ENCODE results near the gene CFAP99.

The CFAP99 gene

GRCh38 chr4:2497931-2498330 lies 79.2 kb downstream of the CFAP99 start:
- Histone ChIP-seq H3K27ac (ENCODE audit: low read depth, low read length) (no peak overlapping the region), H3K4me3 (ENCODE audit: low read length) (no peak overlapping the region), H4K20me1 (ENCODE audit: control insufficient read depth, insufficient read depth, low read depth, low read length) (peaks cover 2% of the 10 kb centered on the region; the same call in 1 of the 2 replicates), H3K36me3 (ENCODE audit: control insufficient read depth, low read length) (peaks cover 85% of the 10 kb centered on the region), H3K27me3 (ENCODE audit: control insufficient read depth, low read length) (no peaks in the 10 kb centered on the region), H3K9me3 (ENCODE audit: control insufficient read depth, insufficient read depth, low read length) (no peaks in the 10 kb centered on the region), H3K4me2 (ENCODE audit: low read length) (no peak overlapping the region), H3F3A (ENCODE audit: control insufficient read depth, insufficient read depth) (no peaks in the 10 kb centered on the region), H3K79me2 (ENCODE audit: control insufficient read depth, low read length) (peaks cover 77% of the 10 kb centered on the region), H3K4me1 (ENCODE audit: control insufficient read depth, low read length) (peaks cover 21% of the 10 kb centered on the region), H3K9me2 (replicated peaks; ENCODE audit: control insufficient read depth, low read length) (no peaks in the 10 kb centered on the region)
- TF ChIP-seq EZH2phosphoT487 (IDR thresholded peaks at IDR 0.05; ENCODE audit: borderline replicate concordance, low read length) = no peak
- no peak for TF ChIP-seq CTCF (IDR thresholded peaks at IDR 0.05; ENCODE audit: low read depth, low read length, poor library complexity, severe bottlenecking)

- Histone ChIP-seq H3K4me3 (ENCODE audit: low read length) (no peak overlapping the region), H3K9me3 (ENCODE audit: control insufficient read depth, insufficient read depth, low read length) (no peaks in the 10 kb centered on the region), H3K79me2 (ENCODE audit: control insufficient read depth, low read length) (peaks cover 66% of the 10 kb centered on the region), H3K36me3 (ENCODE audit: control insufficient read depth, low read length) (peaks cover 87% of the 10 kb centered on the region), H3K27me3 (ENCODE audit: control insufficient read depth, low read length) (no peaks in the 10 kb centered on the region), H3K4me1 (ENCODE audit: control insufficient read depth, low read length) (peaks cover 18% of the 10 kb centered on the region), H3F3A (ENCODE audit: control insufficient read depth, insufficient read depth) (no peaks in the 10 kb centered on the region), H3K9me2 (replicated peaks; ENCODE audit: control insufficient read depth, low read length) (no peaks in the 10 kb centered on the region), H3K27ac (ENCODE audit: low read depth, low read length) (no peak overlapping the region), H3K4me2 (ENCODE audit: low read length) (no peak overlapping the region), H4K20me1 (ENCODE audit: control insufficient read depth, insufficient read depth, low read depth, low read length) (peaks cover 5% of the 10 kb centered on the region; the same call in 1 of the 2 replicates)
- no peak for TF ChIP-seq EZH2phosphoT487 (IDR thresholded peaks at IDR 0.05; ENCODE audit: borderline replicate concordance, low read length)
- TF ChIP-seq CTCF (IDR thresholded peaks at IDR 0.05; ENCODE audit: low read depth, low read length, poor library complexity, severe bottlenecking) = no peak
These were observed 81.8 kb downstream of the CFAP99 start for GRCh38 chr4:2500547-2500946.

GRCh38 chr4:2501034-2501594 lies 82.4 kb downstream of the CFAP99 start:
- peaks cover 67% of the 10 kb centered on the region for H3K79me2 ChIP-seq (ENCODE audit: control insufficient read depth, low read length)
- peaks cover 87% of the 10 kb centered on the region for H3K36me3 ChIP-seq (ENCODE audit: control insufficient read depth, low read length)

More at GRCh38 chr4:2501034-2501594, 82.4 kb downstream of the CFAP99 start:
- Histone ChIP-seq H3K9me2 (replicated peaks; ENCODE audit: control insufficient read depth, low read length) (no peaks in the 10 kb centered on the region), H3K4me1 (ENCODE audit: control insufficient read depth, low read length) (peaks cover 18% of the 10 kb centered on the region), H3K4me3 (ENCODE audit: low read length) (no peak overlapping the region), H3K9me3 (ENCODE audit: control insufficient read depth, insufficient read depth, low read length) (no peaks in the 10 kb centered on the region), H4K20me1 (ENCODE audit: control insufficient read depth, insufficient read depth, low read depth, low read length) (peaks cover 5% of the 10 kb centered on the region; the same call in 1 of the 2 replicates), H3F3A (ENCODE audit: control insufficient read depth, insufficient read depth) (no peaks in the 10 kb centered on the region), H3K4me2 (ENCODE audit: low read length) (no peak overlapping the region), H3K27me3 (ENCODE audit: control insufficient read depth, low read length) (no peaks in the 10 kb centered on the region), H3K27ac (ENCODE audit: low read depth, low read length) (no peak overlapping the region)
- TF ChIP-seq CTCF (IDR thresholded peaks at IDR 0.05; ENCODE audit: low read depth, low read length, poor library complexity, severe bottlenecking) (no peak), EZH2phosphoT487 (IDR thresholded peaks at IDR 0.05; ENCODE audit: borderline replicate concordance, low read length) (no peak)
